Measurements from ENCODE around the gene PCGF3.
"Not testable (repeated sequence)": the region's sequence is repeated elsewhere in the genome, so short reads cannot be mapped to it uniquely, and the experiment has no call there.

The PCGF3 gene

GRCh38 chr4:725391-726234 lies 20.0 kb downstream of the PCGF3 start:
- DNase-seq: no peak

GRCh38 chr4:726235-726787 lies 20.7 kb downstream of the PCGF3 start:
- no peak for DNase-seq

GRCh38 chr4:726838-727237 lies 21.2 kb downstream of the PCGF3 start:
- no peak for DNase-seq

GRCh38 chr4:727576-727975 lies 21.9 kb downstream of the PCGF3 start:
- DNase-seq: no peak

- DNase-seq: no peak
Measured at GRCh38 chr4:729336-730315, 24.0 kb downstream of the PCGF3 start.

GRCh38 chr4:730511-730910 lies 24.9 kb downstream of the PCGF3 start:
- no peak for DNase-seq

GRCh38 chr4:730946-731904 lies 25.6 kb downstream of the PCGF3 start:
- DNase-seq: not testable (repeated sequence)

GRCh38 chr4:731954-732353 lies 26.3 kb downstream of the PCGF3 start:
- DNase-seq: not testable (repeated sequence)

GRCh38 chr4:732486-732885 lies 26.9 kb downstream of the PCGF3 start:
- DNase-seq: no peak

- no peak for DNase-seq
Measured at GRCh38 chr4:732911-733630, 27.4 kb downstream of the PCGF3 start.

GRCh38 chr4:733631-733980 lies 28.0 kb downstream of the PCGF3 start:
- DNase-seq: no peak

GRCh38 chr4:734075-734474 lies 28.4 kb downstream of the PCGF3 start:
- no peak for DNase-seq

- DNase-seq: no peak
Measured at GRCh38 chr4:734951-735350, 29.3 kb downstream of the PCGF3 start.

- no peak for DNase-seq
Measured at GRCh38 chr4:735583-735982, 30.0 kb downstream of the PCGF3 start.

- not testable (repeated sequence) for DNase-seq
Measured at GRCh38 chr4:736561-736960, 30.9 kb downstream of the PCGF3 start.

GRCh38 chr4:738781-739280 lies 33.2 kb downstream of the PCGF3 start:
- DNase-seq: no peak

GRCh38 chr4:739569-739968 lies 33.9 kb downstream of the PCGF3 start:
- DNase-seq: no peak

GRCh38 chr4:740011-740410 lies 34.4 kb downstream of the PCGF3 start:
- no peak for DNase-seq

GRCh38 chr4:740656-741282 lies 35.1 kb downstream of the PCGF3 start:
- no peak for DNase-seq

- DNase-seq: no peak
Measured at GRCh38 chr4:742096-742741, 36.6 kb downstream of the PCGF3 start.

Data from NCI-H774 (cell line).